ENCODE data around the gene ZSCAN32. TPM values are rescaled to one million over a fixed set of nuclear protein-coding genes. Genes with fewer than 3 reads are reported as not detected.

ZSCAN32 gene
- total RNA-seq, 1 experiment from 2014 or later = 20.0 TPM

DNA sequence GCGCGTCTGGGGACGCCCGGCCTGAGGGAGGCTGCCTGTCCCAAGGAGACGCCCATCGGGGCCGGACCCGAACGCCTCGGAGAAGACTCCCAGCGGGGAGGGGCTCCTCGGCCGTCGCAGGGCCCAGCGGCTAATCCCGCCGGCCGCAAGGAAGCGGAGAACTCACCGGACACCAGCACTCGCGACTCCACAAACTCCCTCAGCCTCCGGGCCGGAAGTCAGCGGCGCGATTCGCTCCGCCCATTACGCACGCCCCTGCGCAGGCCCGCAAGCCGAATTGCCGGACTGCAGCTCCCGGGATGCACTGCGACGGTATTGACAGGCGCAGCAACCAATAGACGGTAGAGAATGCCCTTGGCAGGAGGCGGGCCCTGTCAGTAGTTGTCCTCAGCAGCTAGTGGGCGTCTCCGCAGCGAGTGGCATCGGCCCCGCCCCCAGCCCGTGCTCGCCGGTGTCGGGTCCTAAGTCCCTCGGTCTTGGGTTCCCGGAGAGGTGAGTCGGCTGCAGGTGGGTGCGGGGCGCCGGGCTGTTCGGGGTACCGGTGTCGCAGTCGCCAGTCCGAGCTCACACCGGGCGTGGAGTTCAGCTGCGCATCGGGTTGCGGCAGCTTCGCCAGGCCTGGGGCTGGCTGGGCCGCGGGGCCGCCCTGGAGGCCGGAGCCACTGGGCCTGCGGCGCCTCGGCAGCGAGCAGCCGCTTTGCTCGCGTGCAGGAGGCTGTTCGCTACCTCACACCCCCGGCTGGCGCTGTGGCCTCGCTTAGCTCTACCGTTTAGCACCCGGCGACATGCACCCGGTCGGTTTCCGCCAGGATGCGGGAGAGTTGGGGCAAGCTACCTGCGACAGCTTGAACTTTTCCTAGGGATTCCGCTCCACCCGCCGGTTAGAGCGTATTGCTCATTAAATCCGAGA, at the start of gene ZSCAN32, which contains the start of gene ZNF174 (continued):
- TF ChIP-seq, protein P1, sequence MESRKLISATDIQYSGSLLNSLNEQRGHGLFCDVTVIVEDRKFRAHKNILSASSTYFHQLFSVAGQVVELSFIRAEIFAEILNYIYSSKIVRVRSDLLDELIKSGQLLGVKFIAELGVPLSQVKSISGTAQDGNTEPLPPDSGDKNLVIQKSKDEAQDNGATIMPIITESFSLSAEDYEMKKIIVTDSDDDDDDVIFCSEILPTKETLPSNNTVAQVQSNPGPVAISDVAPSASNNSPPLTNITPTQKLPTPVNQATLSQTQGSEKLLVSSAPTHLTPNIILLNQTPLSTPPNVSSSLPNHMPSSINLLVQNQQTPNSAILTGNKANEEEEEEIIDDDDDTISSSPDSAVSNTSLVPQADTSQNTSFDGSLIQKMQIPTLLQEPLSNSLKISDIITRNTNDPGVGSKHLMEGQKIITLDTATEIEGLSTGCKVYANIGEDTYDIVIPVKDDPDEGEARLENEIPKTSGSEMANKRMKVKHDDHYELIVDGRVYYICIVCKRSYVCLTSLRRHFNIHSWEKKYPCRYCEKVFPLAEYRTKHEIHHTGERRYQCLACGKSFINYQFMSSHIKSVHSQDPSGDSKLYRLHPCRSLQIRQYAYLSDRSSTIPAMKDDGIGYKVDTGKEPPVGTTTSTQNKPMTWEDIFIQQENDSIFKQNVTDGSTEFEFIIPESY (IDR thresholded peaks at IDR 0.05; ENCODE audit: extremely low read depth, insufficient replicate concordance, low read length) = no peak
- TF ChIP-seq, protein P2, sequence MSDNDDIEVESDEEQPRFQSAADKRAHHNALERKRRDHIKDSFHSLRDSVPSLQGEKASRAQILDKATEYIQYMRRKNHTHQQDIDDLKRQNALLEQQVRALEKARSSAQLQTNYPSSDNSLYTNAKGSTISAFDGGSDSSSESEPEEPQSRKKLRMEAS (IDR thresholded peaks at IDR 0.05) = peak; percentile 86
- peak; percentile 94 for TF ChIP-seq POLR2AphosphoS5 (IDR thresholded peaks at IDR 0.05; ENCODE audit: low read depth, low read length)
- TF ChIP-seq EZH2 (IDR thresholded peaks at IDR 0.05) = no peak
- TF ChIP-seq, protein P3, sequence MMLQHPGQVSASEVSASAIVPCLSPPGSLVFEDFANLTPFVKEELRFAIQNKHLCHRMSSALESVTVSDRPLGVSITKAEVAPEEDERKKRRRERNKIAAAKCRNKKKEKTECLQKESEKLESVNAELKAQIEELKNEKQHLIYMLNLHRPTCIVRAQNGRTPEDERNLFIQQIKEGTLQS (IDR thresholded peaks at IDR 0.05) = no peak
- TF ChIP-seq ZFX (IDR thresholded peaks at IDR 0.05) = peak; percentile 96

DNA sequence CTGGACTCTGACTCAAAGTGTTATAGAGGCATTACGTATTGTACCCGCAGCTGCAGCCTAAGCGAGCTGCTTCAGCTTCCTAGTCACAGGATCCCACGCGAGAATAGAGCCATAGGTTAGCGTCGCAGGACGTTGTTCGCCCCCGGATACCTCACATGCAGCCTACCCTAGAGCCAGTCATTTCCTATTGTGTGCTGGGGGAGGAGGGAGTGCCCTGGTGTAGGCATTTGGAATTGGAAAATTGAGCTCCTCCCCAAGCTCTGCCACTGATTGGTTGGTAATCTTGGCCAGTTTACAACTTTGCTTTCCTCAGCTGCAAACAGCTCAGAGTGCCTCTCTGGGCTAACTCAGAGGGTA, 43.2 kb upstream of the ZSCAN32 start:
- H3K27ac ChIP-seq (ENCODE audit: low read depth, low read length) = peak overlapping the region; percentile 56
- H4K20me1 ChIP-seq (ENCODE audit: insufficient read depth) = no peaks in the 10 kb centered on the region
- peaks cover 0 to 9% of the 10 kb centered on the region in 2 experiments; a peak in 1 of 4 replicates for H3K4me1 ChIP-seq (ENCODE audit: control insufficient read depth in 1 of 2, insufficient read depth in 2 of 2, low read length in 2 of 2)
- ChIA-PET RAD21 (ENCODE audit: low non-redundant PET in 1 of 2, low total read pairs in 2 of 2, uncharacterized antibody in 2 of 2, unreplicated experiment in 2 of 2) (interaction anchor here in 1 of 2 experiments (0.6 kb wide), 1 partner anchor 178 kb away, joined by 3 read pairs; no protein-coding TSS in a partner anchor), CTCF (interaction anchor here (1.2 kb wide), 1 partner anchor 177 kb away, joined by 4 read pairs; no protein-coding TSS in a partner anchor), POLR2A (interaction anchor here (0.6 to 2.0 kb wide), 6 partner anchors 9 to 276 kb away, joined by 3 to 10 read pairs (median 4); partner anchors contain the start of genes ZNF174, ZNF200 and ZSCAN32)
- H3K4me2 ChIP-seq (ENCODE audit: low read length) = peak overlapping the region; percentile 79
- intact Hi-C loops (cut with micrococcal nuclease) = loop anchor here (10.0 kb wide), 1 partner anchor 179 kb away; no protein-coding TSS in a partner anchor
- H3K27me3 ChIP-seq (ENCODE audit: insufficient read depth, low read length) = no peaks in the 10 kb centered on the region
- no peak overlapping the region for H2AFZ ChIP-seq (ENCODE audit: low read depth, low read length, poor library complexity, severe bottlenecking)
- ATAC-seq (peak; percentile 80), DNase-seq (ENCODE audit: low read depth, low spot score) (peak; percentile 39)
- TF ChIP-seq ELF1 (IDR thresholded peaks at IDR 0.05; ENCODE audit: borderline replicate concordance, low read depth) (no peak), CTCF (IDR thresholded peaks at IDR 0.05 in 2 of 3, conservative IDR thresholded peaks at IDR 0.05 in 1 of 3; ENCODE audit: borderline replicate concordance in 1 of 3, insufficient read depth in 1 of 3, low read depth in 2 of 3, low read length in 2 of 3) (no peak), SRF (IDR thresholded peaks at IDR 0.05; ENCODE audit: low read depth) (no peak), SIN3A (IDR thresholded peaks at IDR 0.05; ENCODE audit: low read depth) (no peak), POLR2AphosphoS5 (IDR thresholded peaks at IDR 0.05; ENCODE audit: low read depth, low read length) (peak; percentile 45; the same call in 1 of the 2 replicates), YY1 (IDR thresholded peaks at IDR 0.05; ENCODE audit: extremely low read depth, insufficient replicate concordance, low read depth, low read length) (no peak), RAD21 (IDR thresholded peaks at IDR 0.05; ENCODE audit: low read depth) (no peak), EZH2phosphoT487 (IDR thresholded peaks at IDR 0.05; ENCODE audit: borderline replicate concordance) (no peak), ZFX (IDR thresholded peaks at IDR 0.05) (peak; percentile 32; the same call in 1 of the 2 replicates), POLR2A (IDR thresholded peaks at IDR 0.05; ENCODE audit: borderline replicate concordance, extremely low read depth, insufficient read depth, insufficient read length) (peak; percentile 14)
- peak overlapping the region; percentile 62 to 82 for H3K4me3 ChIP-seq (replicated peaks in 1 of 2; ENCODE audit: low read depth in 1 of 2, low read length in 2 of 2)
- peaks cover 48% of the 10 kb centered on the region for H3K79me2 ChIP-seq (ENCODE audit: insufficient read depth, low read length)
- H3K9me3 ChIP-seq (ENCODE audit: control insufficient read depth in 1 of 2, insufficient read depth in 1 of 2, low read depth in 1 of 2, low read length in 2 of 2) = 0 out of 4 replicates have a peak, but pooled peaks cover 0 to 4% of the 10 kb centered on the region in 2 experiments
- peak overlapping the region; percentile 74 for H3K9ac ChIP-seq (ENCODE audit: low read length)
- no peaks in the 10 kb centered on the region for H3K9me2 ChIP-seq (ENCODE audit: insufficient read depth)
- TSS peak; percentile 86 for BruUV-seq (replicated peaks)
- peaks cover 2 to 10% of the 10 kb centered on the region in 2 experiments; a peak in 2 of 4 replicates for H3K36me3 ChIP-seq (ENCODE audit: control insufficient read depth in 1 of 2, insufficient read depth in 2 of 2, low read length in 2 of 2)

Measured in HCT116 (cell line).